Left renal pelvis (tissue), 4 donors: ENCODE results near the gene HTRA2. TPM values are rescaled to one million over a fixed set of nuclear protein-coding genes. Genes with fewer than 3 reads are reported as not detected.

Source experiments
- DNase-seq, 4 donors: peaks; one replicate each; pipeline ENCODE4 v3.0.0-alpha.2; 2013; ENCODE audit warnings: low read depth in 4 of 4, low spot score in 3 of 4
- polyA plus RNA-seq, 4 donors: library from polyadenylated mRNA; unstranded; fragments of 120-200 nt; gene quantifications; one replicate each; pipeline ENCODE4 v1.2.1, GENCODE V29; 2013; ENCODE audit not compliant: insufficient read length in 4 of 4

HTRA2 gene
- polyA plus RNA-seq, 4 donors = 27.5 to 35.0 (median 30.7) TPM

GRCh38 chr2:74536166-74536950 is 6.6 kb downstream of the HTRA2 start:
- DNase-seq = no peak

- DNase-seq = no peak
These were observed 7.4 kb downstream of the HTRA2 start for GRCh38 chr2:74537140-74537539.

GRCh38 chr2:74538881-74539339 is 9.2 kb downstream of the HTRA2 start:
- no peak for DNase-seq

- DNase-seq = no peak
These were observed 10.6 kb downstream of the HTRA2 start for GRCh38 chr2:74540291-74540690.

GRCh38 chr2:74542978-74543377 is 13.2 kb downstream of the HTRA2 start:
- DNase-seq = no peak

- no peak for DNase-seq
These were observed 14.9 kb downstream of the HTRA2 start for GRCh38 chr2:74544634-74545033.

GRCh38 chr2:74546004-74546403 is 16.3 kb downstream of the HTRA2 start:
- no peak for DNase-seq

- DNase-seq = no peak
These were observed 18.7 kb downstream of the HTRA2 start for GRCh38 chr2:74548285-74548899.

- DNase-seq = no peak
These were observed 19.4 kb downstream of the HTRA2 start for GRCh38 chr2:74548900-74549826.

GRCh38 chr2:74550231-74550630 is 20.5 kb downstream of the HTRA2 start:
- DNase-seq = no peak

- DNase-seq = no peak
These were observed 21.8 kb downstream of the HTRA2 start for GRCh38 chr2:74551530-74551929.

GRCh38 chr2:74551942-74552913 is 22.5 kb downstream of the HTRA2 start:
- no peak for DNase-seq

GRCh38 chr2:74552914-74553811 is 23.4 kb downstream of the HTRA2 start:
- DNase-seq = no peak

- DNase-seq = peak in 3 of 4 donors; percentile 78 to 81 (median 79)
These were observed 24.4 kb downstream of the HTRA2 start, which contains the start of the genes DOK1 and LOXL3 for GRCh38 chr2:74553892-74554819. TSS of gene DOK1 (plus strand) at chr2:74554720. CDS start at chr2:74554755, 35 bp downstream. TSS of gene LOXL3 (minus strand) at chr2:74553942. CDS start at chr2:74552634, 1,308 bp downstream.

- DNase-seq = no peak
These were observed 25.2 kb downstream of the HTRA2 start for GRCh38 chr2:74554820-74555531.

GRCh38 chr2:74555610-74556103 is 25.9 kb downstream of the HTRA2 start:
- DNase-seq = no peak

GRCh38 chr2:74556159-74556558 is 26.4 kb downstream of the HTRA2 start:
- DNase-seq = no peak
